IPS-18a (cell line): ENCODE data around the gene PVR.

ENCODE experiments used
- H3K27ac ChIP-seq: one replicate; pipeline ENCODE4 v1.5.1; 2013; ENCODE audit warnings: low read length
- H3K27me3 ChIP-seq: one replicate; pipeline ENCODE4 v1.6.1; 2013; ENCODE audit warnings: mild to moderate bottlenecking, low read length; ENCODE audit not compliant: control insufficient read depth, insufficient read depth
- H3K36me3 ChIP-seq: one replicate; pipeline ENCODE4 v1.6.1; 2013; ENCODE audit warnings: low read depth, low read length; ENCODE audit not compliant: control insufficient read depth
- H3K4me1 ChIP-seq: one replicate; pipeline ENCODE4 v1.6.1; 2013; ENCODE audit warnings: low read depth, low read length; ENCODE audit not compliant: control insufficient read depth
- H3K4me3 ChIP-seq: one replicate; pipeline ENCODE4 v1.5.1; 2013; ENCODE audit warnings: low read length
- H3K9ac ChIP-seq: one replicate; pipeline ENCODE4 v1.6.1; 2013; ENCODE audit warnings: mild to moderate bottlenecking, low read length, moderate library complexity
- H3K9me3 ChIP-seq: one replicate; pipeline ENCODE4 v1.6.1; 2013; ENCODE audit warnings: low read depth, low read length; ENCODE audit not compliant: control insufficient read depth

The PVR gene

DNA sequence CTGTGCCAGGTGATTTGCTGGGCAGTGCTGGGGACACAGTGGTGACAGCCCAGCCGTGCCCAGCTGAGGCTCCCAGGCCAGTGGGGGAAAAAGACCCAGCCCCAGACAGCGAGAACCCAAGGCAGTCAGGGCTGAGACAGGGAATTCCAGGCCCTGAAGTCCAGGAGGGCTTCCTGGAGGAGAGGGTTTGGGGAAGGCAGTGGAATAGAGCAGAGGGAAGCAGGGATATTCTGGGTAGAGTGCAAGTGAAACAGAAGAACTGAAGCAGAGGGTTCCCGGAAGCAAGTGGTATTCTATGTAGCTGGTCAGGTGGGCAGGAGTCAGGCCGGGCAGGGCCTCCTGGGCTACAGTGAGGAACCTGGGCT is 53.9 kb downstream of the PVR start:
- no peak overlapping the region for H3K9ac ChIP-seq
- H3K4me3 ChIP-seq, result no peak overlapping the region
- H3K36me3 ChIP-seq, result no peaks in the 10 kb centered on the region
- no peaks in the 10 kb centered on the region for H3K9me3 ChIP-seq
- no peak overlapping the region for H3K27ac ChIP-seq
- no peaks in the 10 kb centered on the region for H3K27me3 ChIP-seq
- peaks cover 5% of the 10 kb centered on the region for H3K4me1 ChIP-seq

- Histone ChIP-seq H3K27me3 (no peaks in the 10 kb centered on the region), H3K9ac (no peak within 1 kb of the TSS), H3K4me1 (peaks cover 5% of the 10 kb centered on the region), H3K36me3 (no peaks in the 10 kb centered on the region), H3K9me3 (no peaks in the 10 kb centered on the region), H3K4me3 (no peak within 1 kb of the TSS), H3K27ac (no peak within 1 kb of the TSS)
These were observed 54.9 kb downstream of the PVR start, which contains the start of gene CEACAM16 for GRCh38 chr19:44698492-44699201. CEACAM16 (plus strand) TSS chr19:44699151; CDS start chr19:44701457, 2,306 bp downstream.

GRCh38 chr19:44700547-44700946 is 56.8 kb downstream of the PVR start:
- Histone ChIP-seq H3K4me3 (no peak overlapping the region), H3K36me3 (no peaks in the 10 kb centered on the region), H3K9me3 (no peaks in the 10 kb centered on the region), H3K4me1 (peaks cover 5% of the 10 kb centered on the region), H3K9ac (no peak overlapping the region), H3K27ac (no peak overlapping the region), H3K27me3 (no peaks in the 10 kb centered on the region)

DNA sequence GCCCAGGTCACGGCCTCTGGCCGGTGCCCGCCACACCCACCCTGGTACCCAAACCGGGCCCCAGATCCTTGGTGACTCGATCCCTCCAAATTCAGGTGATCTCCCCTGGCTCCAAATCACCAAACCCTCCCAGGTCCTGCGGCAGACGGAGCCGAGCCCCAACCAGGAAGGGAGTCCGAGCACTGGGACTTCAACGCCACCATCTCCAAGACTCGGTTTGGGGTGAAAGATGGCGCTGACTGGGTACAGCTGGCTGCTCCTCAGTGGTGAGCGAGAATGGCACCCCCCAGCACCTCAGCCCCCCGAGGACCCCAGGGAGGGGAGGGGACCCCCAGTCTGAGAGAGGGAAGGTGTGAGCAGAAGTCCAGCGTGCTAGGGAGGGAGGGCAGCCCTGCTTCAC is 57.5 kb downstream of the PVR start:
- H3K4me1 ChIP-seq, result peaks cover 5% of the 10 kb centered on the region
- no peak overlapping the region for H3K9ac ChIP-seq
- H3K36me3 ChIP-seq, result no peaks in the 10 kb centered on the region
- no peak overlapping the region for H3K4me3 ChIP-seq
- H3K27me3 ChIP-seq, result no peaks in the 10 kb centered on the region
- H3K27ac ChIP-seq, result no peak overlapping the region
- no peaks in the 10 kb centered on the region for H3K9me3 ChIP-seq

DNA sequence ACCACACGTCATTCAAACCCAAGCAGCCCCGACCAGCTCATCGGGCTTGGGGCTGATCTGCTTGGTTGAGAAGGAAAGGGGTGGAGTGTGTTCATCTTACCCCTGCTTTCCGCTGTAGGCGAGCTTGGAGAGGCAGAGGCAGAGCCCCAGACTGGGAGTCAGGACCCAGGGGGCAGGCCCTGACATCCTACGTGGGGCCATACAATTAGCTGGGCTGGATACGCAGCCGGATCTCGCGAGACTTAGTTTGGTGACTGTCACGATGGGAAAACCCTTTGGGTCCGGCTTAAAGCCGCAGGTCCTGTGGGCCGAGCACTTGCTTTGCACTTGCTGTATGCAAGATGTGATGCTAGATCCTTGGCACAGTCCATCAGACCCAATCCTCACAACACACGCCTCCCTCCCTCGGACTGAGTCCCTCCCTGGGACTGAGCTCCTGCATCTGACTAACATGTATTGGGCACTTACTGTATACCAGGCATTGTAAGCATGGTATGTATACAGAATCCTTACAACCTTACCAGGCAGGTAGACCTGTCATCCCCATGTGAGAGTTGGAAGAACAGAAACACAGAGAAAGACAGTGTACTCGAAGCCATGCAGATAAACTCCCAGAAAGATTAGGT is 59.0 kb downstream of the PVR start:
- no peaks in the 10 kb centered on the region for H3K9me3 ChIP-seq
- H3K27me3 ChIP-seq, result no peaks in the 10 kb centered on the region
- H3K4me1 ChIP-seq, result no peaks in the 10 kb centered on the region
- H3K27ac ChIP-seq, result no peak overlapping the region
- no peak overlapping the region for H3K4me3 ChIP-seq
- no peaks in the 10 kb centered on the region for H3K36me3 ChIP-seq
- no peak overlapping the region for H3K9ac ChIP-seq

DNA sequence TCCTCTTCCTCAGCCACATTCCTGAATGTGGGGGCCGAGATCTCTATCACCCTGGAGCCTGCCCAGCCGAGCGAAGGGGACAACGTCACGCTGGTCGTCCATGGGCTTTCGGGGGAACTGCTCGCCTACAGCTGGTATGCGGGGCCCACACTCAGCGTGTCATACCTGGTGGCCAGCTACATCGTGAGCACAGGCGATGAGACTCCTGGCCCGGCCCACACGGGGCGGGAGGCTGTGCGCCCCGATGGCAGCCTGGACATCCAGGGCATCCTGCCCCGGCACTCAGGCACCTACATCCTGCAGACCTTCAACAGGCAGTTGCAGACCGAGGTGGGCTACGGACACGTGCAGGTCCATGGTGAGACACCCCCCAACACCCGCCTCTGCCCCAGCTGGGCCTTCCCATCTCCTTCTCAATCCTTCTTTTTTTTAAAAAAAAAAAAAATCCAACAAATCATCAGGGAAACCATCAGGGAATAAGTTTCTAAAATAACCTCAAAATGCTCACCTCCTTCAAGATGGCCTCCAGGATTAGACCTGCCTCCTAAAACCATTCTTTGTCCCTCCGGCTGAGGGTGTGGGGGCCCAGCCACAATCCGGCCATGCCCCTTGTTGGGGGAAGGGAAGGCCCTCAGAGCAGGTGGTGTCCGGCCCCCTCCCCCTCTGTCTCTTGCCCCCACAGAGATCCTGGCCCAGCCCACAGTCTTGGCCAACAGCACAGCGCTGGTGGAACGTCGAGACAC is 59.8 kb downstream of the PVR start:
- H3K36me3 ChIP-seq, result no peaks in the 10 kb centered on the region
- no peaks in the 10 kb centered on the region for H3K27me3 ChIP-seq
- H3K27ac ChIP-seq, result no peak overlapping the region
- H3K9me3 ChIP-seq, result no peaks in the 10 kb centered on the region
- no peak overlapping the region for H3K9ac ChIP-seq
- no peaks in the 10 kb centered on the region for H3K4me1 ChIP-seq
- no peak overlapping the region for H3K4me3 ChIP-seq

DNA sequence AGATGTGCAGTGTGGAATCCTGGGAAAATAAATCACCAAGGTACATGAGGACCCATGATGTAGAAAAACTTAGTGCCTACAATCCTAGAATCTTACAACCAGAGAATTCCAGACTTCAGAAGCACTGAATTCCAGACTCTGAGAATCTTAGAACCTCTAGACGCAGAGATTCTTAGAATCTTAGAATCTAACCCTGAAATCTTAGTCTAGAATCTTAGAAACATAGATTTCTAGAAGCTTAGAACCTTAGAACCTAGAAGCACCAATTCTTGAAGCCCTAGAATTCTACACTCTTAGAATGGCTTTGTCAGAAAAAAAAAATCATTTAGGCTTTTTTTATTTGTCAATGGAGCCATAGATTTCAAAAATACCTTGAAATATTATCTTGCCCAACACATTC is 61.3 kb downstream of the PVR start:
- no peak overlapping the region for H3K4me3 ChIP-seq
- H3K4me1 ChIP-seq, result no peaks in the 10 kb centered on the region
- H3K9ac ChIP-seq, result no peak overlapping the region
- no peak overlapping the region for H3K27ac ChIP-seq
- no peaks in the 10 kb centered on the region for H3K36me3 ChIP-seq
- H3K9me3 ChIP-seq, result no peaks in the 10 kb centered on the region
- no peaks in the 10 kb centered on the region for H3K27me3 ChIP-seq

- H3K4me3 ChIP-seq, result no peak overlapping the region
- H3K36me3 ChIP-seq, result no peaks in the 10 kb centered on the region
- no peaks in the 10 kb centered on the region for H3K27me3 ChIP-seq
- no peak overlapping the region for H3K9ac ChIP-seq
- no peaks in the 10 kb centered on the region for H3K4me1 ChIP-seq
- H3K27ac ChIP-seq, result no peak overlapping the region
- no peaks in the 10 kb centered on the region for H3K9me3 ChIP-seq
These were observed 61.8 kb downstream of the PVR start for GRCh38 chr19:44705502-44706010.

GRCh38 chr19:44706506-44707236 is 63.0 kb downstream of the PVR start:
- H3K9me3 ChIP-seq, result no peaks in the 10 kb centered on the region
- H3K4me1 ChIP-seq, result no peaks in the 10 kb centered on the region
- no peak overlapping the region for H3K27ac ChIP-seq
- no peak overlapping the region for H3K4me3 ChIP-seq
- no peaks in the 10 kb centered on the region for H3K27me3 ChIP-seq
- H3K9ac ChIP-seq, result no peak overlapping the region
- H3K36me3 ChIP-seq, result no peaks in the 10 kb centered on the region

DNA sequence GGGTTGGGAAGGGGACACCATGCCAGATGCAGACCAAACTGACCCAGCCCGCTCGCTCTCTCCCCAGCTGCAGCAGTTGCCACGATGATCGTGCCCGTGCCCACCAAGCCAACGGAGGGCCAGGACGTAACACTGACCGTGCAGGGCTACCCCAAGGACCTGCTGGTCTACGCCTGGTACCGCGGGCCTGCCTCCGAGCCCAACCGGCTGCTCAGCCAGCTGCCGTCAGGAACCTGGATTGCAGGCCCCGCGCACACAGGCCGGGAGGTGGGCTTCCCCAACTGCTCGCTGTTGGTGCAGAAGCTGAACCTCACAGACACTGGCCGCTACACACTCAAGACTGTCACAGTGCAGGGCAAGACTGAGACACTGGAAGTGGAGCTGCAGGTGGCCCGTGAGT is 64.1 kb downstream of the PVR start:
- H3K9ac ChIP-seq, result no peak overlapping the region
- no peaks in the 10 kb centered on the region for H3K27me3 ChIP-seq
- no peaks in the 10 kb centered on the region for H3K36me3 ChIP-seq
- no peak overlapping the region for H3K4me3 ChIP-seq
- no peaks in the 10 kb centered on the region for H3K9me3 ChIP-seq
- no peak overlapping the region for H3K27ac ChIP-seq
- no peaks in the 10 kb centered on the region for H3K4me1 ChIP-seq

GRCh38 chr19:44708940-44709339 is 65.2 kb downstream of the PVR start:
- H3K9me3 ChIP-seq, result no peaks in the 10 kb centered on the region
- no peak overlapping the region for H3K4me3 ChIP-seq
- no peak overlapping the region for H3K27ac ChIP-seq
- H3K36me3 ChIP-seq, result no peaks in the 10 kb centered on the region
- H3K27me3 ChIP-seq, result no peaks in the 10 kb centered on the region
- no peak overlapping the region for H3K9ac ChIP-seq
- no peaks in the 10 kb centered on the region for H3K4me1 ChIP-seq
